HG03442 (cell line): Measurements from ENCODE around the gene KCNIP1.

ENCODE experiments used
- ATAC-seq: cut with Tn5 transposase; IDR thresholded peaks from one replicate; pipeline ENCODE4 v1.9.1; 2021; ENCODE audit warnings: mild to moderate bottlenecking, moderate library complexity; ENCODE audit not compliant: unreplicated experiment

Gene KCNIP1

DNA sequence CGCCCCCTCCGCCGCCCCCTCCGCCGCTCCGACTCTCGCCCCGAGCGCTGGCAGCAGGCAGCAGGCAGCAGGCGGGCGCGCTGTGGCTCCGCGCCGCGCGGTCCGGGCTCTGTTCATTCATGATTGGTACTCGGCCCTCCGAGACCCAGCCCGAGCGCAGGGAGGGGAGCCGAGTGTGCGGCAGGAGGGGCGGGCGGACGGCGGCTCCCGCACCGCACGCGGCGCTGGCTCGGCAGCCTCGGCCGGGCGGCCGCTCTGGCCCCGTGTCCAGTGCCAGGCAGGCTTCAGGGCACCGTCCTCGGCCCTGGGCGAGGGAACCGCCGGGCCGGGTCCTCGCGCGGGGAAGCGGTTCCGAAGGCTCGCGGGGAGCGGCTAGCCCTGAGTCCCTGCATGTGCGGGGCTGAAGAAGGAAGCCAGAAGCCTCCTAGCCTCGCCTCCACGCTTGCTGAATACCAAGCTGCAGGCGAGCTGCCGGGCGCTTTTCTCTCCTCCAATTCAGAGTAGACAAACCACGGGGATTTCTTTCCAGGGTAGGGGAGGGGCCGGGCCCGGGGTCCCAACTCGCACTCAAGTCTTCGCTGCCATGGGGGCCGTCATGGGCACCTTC lies at the start of gene KCNIP1:
TSS of gene KCNIP1 (plus strand) at position 31 of the 607 bp plus-strand sequence.
- no peak for ATAC-seq

DNA sequence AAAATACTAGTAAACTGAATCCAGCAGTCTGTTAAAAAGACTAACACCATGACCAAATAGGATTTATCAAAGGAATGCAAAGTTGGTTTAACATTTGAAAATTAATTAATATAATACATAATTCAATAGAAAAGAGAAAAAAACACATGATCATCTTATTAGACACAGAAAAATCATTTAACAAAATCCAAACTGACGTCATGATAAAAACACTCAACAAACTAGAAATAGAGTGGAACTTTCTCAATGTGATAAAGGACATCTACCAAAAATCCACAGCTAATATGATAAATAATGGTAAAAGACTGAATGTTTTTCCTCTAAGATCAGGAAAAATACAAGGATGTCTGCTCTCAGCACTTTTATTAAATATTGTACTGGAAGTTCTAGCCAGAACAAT lies 40.4 kb upstream of the KCNIP1 start:
- ATAC-seq, result no peak

DNA sequence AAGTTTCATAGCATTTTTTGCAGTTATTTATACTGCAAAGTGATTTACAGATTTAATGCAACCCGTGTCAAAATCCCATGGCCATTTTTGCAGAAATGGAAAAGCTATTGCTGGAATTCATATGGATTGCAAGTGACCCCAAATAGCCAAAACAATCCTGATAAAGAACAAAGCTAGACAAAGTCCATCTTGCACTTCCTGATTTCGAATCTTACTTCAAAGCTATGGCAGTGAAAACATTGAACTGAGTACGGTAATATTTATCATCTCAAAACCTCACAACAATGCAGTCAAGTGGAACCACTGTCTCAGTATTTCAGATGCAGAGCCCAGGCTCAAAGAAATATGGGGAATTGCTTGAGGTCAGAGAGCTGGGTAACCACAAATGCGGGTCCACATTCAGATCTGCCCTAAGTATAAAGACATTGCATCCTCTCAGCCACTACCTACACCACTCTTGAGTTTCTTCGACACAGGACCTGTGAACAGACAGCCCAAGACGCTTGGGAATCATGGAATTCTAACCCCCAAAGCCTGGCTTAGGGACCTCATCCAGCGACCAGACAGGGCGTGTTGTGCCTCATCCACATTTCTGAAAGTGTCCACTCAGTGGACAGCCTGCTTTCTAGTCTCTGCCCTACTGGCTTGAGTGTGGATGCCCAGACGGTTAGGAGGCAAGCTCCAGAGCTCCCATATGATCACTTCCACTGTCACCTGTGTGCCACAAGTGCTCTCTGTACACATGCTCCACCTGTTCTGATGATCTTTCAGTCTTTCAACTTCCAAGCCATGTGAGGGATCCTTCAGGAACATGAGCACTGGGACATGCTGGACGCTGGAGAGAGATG lies 39.3 kb upstream of the KCNIP1 start:
- ATAC-seq, result no peak

DNA sequence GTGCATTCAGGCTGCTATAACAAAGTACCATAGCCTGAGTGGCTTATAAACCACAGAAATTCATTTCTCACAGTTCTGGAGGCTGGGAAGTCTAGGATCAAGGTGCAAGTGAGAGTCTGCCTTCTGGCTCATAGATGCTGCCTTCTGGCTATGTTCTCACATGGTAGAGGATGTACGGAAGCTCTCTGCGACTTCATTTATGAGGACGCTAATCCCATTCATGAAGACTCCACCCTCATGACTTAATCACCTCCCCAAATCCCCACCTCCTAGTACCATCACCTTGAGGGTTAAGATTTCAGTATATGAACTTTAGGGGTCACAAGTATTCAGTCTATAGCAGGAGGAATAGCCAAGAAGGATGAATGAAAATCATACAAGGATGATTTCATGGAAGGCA lies 37.3 kb upstream of the KCNIP1 start:
- ATAC-seq, result no peak

DNA sequence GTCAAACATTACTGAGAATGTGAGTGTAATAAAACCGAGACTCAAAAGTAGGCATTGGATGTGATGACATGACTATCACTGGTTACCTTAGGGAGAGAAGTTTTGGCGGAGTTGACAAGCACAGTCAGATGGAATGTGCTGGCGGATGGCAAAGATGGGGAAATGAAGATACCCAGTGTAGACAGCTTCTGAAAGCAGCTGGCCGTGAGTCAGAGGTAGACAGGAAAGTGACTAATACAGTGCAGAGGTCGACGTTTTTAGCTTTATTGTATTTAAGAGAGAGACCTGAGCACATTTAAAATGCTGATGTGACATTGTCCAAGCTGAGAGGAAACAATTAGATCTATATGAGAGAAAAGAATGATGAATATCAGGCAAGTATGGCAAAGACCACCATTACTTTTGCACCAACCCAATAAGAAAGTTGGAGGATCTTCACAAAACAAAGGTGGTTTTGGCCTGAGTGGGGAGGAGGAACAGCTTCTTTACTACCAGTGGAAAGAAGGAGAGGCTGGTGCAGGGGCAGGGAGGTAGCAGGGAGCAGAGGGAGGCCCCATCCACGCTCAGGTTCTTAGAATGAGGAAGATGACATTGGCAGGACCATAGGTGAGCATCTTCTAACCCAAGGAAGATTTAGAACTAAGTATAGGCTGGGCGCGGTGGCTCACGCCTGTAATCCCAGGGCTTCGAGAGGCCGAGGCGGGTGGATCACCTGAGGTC lies 36.7 kb upstream of the KCNIP1 start:
- peak; percentile 73 for ATAC-seq

DNA sequence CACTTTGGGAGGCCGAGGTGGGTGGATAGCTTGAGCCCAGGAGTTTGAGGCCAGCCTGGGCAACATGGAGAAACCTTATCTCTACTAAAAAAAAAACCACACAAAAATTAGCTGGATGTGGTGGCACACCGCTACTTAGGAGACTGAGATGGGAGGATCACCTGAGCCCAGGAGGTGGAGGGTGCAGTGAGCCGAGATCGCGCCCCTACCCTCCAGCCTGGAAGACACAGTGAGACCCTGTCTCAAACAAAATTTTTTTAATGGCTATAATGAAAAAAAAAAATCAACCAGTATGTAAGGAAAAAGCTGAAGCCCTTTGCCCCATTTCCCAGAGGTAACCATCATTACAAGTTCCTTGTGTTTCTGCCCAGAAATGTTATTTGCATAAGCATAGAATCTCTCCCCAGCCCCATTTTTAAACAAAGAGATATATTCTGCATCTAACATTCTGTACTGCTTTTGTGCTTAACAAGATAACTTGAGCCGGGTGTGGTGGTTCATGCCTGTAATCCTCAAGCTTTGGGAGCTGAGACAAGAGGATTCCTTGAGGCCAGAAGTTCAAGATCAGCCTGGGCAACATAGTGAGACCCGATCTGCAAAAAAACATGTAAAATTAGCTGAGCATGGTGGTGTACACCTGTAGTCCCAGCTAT lies 35.1 kb upstream of the KCNIP1 start:
- no peak for ATAC-seq

DNA sequence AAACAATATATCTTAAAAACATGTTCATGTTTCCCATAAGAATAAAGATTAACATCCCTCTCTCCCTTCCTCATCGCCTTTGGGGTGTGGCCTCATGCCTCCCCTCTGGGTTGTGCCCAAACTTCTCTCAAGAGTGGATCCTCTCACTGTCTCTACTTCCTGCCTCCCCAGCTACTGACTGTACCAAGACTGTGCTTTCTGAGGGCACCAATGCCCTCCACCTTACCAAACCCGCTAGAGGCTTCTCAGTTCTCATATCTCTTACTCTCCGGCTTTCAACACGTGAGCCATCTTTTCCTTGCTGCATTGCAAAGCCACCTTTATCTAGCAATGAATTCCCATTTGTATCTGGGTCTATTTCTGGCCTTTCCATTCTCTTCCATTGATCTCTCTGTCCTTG lies 34.4 kb upstream of the KCNIP1 start:
- ATAC-seq, result no peak

DNA sequence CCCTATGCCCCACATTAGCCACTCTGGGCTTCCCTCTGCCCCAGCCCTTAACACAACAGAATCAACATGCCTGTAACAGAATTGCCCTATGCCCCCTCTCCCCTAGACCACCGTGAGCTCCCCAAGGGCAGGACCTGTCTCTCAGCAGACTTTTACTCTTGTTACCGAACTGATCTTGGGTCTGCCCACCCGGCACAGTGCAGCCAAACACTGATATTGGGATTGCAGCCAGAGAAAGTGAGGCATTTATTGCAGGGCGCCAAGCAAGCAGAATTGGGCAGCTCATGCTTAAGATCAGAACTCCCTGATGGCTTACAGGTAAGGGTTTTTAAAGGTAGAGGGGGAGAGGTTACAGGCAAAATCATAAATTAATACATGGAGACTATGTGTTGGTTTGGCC lies 33.5 kb upstream of the KCNIP1 start:
- no peak for ATAC-seq

DNA sequence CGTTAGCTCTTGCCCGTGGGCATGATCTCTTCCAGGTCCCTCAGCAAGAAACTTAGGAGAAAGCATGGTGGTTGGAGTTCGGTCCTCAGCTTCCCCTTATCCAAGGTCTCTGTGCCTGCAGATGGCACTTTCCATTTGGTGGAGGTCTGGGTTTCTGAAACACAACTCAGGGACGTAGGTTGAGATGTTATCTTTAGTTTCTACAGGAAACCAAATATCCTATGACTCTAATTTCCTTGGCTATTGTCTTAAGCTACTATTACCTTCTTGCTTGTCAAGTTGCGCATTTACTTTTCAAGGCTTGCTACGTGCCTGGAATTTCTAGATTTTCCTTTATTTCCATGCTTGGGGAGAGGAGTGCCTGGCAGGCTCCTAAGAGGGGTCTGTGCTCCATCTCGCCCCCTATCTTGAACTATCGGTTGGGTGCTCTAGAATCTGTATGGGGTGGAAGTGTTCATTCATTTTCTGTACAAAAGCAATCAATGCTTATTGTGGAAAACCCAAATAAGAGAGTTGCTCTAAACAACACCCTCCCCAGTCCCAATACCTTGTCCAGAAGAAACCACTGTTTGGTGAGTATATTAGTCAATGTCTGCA lies 32.9 kb upstream of the KCNIP1 start:
- ATAC-seq, result no peak

DNA sequence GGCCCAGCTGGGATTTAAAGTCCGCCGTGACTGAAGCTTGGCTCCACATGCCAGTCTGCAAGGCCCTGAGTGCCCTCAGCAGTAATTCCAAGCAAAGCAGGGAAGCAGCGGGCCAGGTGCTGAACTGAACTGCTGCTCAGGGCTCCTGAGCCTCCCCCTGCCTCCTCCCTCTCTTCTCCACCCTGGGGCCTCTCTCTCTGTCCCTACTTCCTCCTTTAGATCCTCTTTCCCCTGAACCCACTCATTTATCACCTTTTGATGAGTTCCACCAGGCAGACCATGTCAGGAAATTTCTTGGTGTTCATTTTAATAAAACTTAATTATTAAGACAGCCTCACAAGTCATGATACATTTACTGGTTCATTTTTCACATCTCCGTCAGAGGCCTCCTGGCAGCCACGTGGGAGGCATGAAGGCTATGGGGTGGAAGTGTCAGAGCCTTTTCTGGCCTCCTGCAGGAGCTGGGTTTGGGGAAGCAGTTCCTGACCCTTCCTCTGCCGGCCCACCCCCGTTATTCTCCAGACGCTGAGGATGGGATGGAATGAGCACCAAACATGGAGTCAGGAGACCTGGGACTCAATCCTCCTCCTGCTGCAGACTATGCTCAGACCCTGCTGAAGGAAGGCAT lies 32.2 kb upstream of the KCNIP1 start:
- no peak for ATAC-seq

DNA sequence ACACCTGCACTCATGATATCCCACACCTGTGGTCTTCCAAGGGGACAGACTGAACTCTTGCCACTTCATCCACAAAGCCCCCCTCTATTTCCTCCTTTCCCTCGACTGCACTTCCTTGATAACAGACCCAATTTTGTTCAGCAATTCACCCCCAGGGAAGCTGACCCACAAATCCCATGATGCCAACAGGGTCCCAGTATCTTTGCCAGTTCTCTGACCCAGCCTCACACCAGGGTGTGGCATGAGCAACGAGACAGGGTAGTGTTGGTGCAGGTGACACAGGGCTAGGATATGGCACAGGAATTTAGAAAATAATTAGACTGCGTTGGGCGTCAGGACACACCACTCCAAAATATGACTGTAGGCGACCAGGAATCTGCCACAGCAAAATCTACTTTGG lies 30.2 kb upstream of the KCNIP1 start:
- ATAC-seq, result no peak

DNA sequence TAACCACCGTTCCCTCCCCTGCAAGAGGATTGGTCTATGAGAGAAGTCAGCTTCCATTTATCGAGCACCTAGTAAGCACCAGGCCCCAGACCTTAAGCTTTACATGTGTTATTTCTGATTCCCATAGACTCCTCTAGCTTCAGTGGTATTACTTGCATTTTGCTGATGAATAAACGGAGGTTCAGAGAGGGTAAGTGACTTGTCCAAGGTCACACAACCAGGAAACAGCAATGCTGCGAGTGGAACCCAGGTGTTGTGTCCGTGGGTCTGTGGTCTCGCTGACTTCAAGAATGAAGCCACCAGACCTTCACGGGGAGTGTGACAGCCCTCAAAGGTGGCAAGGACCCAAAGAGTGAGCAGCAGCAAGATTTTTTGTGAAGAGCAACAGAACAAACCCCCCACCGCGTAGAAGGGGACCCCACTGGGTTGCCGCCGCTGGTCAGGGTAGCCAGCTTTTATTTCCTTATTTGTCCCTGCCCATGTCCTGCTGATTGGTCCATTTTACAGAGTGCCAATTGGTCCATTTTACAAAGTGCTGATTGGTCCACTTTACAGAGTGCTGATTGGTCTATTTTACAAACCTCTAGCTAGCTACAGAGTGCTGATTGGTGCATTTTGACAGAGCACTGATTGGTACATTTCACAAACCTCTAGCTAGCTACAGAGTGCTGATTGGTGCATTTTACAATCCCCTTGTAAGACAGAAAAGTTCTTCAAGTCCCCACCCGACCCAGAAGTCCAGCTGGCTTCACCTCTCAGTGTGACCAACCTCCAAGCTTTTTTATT lies 29.1 kb upstream of the KCNIP1 start:
- ATAC-seq, result no peak

DNA sequence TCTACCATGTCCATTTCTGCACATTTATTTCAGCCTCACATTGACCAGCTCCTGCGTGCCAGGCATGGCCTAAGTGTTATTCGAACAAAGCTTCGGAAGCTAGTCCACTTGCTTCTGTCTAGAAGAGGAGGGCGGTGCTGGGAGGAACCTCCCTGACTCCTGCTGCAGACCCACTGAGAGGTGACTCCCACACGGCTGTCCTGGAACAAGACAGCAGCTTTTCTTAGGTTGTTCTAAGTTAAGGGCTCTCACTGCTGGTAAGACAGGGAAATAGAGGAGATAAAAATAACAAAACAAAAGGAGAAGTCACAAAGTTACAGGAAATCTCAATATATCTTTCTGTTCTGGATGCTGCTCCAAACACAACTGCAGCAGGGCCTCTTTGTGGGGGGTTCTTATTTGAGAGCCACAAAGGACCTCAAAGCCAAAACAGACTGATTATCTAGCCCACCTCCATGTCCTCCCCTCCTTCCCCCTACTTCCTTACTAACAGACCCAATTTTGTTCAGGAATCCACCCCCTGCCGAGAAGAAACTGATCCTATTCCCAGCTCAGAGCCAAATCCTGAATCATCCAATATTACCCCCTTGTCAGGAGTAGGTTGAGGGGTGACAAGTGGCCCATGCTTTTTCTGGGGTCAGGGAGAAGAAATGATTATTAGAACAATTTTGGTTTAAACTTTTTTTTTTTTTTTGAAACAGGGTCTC lies 28.4 kb upstream of the KCNIP1 start:
- no peak for ATAC-seq

DNA sequence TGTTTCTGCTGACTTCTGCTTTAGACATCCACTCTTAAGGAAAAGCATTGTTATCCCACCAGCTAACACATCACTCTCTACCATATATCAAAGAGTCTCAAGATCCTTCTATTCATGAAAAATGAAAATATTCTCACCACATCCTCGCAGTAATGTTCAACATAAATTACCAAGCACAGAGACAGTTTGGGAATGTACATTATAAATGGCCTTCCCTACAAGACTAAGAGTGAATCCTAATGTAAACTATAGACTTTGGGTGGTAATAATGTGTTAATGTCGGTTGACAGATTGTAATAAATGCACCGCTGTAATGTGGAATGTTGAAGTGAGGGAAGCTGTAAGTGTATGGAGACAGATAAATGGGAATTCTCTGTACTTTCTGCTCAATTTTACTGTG lies 27.1 kb upstream of the KCNIP1 start:
- ATAC-seq, result no peak

DNA sequence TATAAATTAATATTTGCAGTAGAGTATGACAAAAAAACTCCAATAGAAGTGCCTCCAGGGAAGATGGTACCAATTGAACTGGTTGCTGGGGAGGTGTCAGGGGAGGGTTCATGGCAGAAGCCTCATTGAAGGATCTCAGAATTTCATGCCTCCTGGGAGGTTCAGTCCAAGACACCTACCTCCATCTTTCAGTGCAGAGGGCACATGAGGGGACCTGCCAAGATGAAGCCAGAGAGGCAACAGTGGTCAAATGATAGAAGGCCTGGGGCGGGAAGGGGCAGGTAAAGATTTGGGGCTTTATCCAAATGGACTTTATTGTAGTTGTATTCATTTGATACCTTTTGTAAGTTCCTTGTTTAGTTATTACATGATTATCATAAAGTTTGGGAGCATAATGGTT lies 25.9 kb upstream of the KCNIP1 start:
- ATAC-seq, result no peak

DNA sequence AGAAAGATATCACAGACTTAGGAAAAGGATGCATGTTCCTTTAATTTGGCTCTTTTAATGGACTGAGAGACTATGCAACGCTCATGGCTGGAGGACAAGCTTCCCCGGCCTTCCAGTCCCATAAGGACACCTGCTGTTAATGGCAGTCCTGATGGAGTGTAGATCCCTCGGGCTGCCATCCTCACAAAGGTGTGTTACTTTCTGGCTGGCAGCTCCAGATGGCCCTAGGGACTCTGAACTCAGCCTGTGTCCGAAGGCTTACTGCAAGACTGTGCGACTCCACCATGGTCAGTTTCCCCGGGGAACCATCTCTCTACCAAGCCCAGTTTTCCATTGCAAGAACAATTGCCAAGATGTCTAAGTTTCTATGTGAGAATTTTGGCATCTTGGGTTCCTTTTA lies 25.5 kb upstream of the KCNIP1 start:
- no peak for ATAC-seq

DNA sequence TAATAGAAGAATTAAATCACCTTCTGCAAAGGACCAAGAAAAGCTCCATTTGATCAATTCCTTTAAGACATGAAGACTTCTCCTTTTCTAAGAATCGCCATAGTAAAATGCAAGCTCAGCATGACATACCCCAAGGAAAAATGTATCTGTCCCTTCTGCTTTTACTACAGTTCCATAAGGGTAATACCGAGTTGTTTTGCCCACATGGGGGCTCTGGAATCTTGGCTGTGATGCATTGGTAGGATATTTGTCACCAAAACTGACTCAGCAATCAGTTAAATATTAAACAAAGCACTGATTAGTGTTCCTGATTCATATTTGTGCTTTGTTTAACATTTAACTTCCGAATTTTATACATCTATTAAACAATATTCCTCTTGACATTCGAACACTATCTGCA lies 24.3 kb upstream of the KCNIP1 start:
- no peak for ATAC-seq

DNA sequence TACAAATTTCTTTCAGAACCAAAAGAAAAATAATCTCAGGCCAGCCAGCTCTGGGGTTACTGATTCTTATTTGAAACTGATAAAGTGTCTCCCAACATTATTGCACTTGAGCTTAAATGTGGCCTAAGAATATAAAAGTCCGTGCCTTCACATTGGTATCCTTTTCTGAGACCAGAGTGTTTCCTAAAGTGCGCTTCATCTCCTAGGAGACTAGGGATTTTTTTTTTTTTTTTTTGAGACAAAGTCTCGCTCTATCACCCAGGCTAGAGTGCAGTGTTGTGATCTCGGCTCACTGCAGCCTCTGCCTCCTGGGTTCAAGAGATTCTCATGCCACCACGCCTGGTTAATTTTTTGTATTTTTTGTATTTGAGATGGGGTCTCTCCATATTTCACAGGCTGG lies 23.6 kb upstream of the KCNIP1 start:
- ATAC-seq, result no peak

DNA sequence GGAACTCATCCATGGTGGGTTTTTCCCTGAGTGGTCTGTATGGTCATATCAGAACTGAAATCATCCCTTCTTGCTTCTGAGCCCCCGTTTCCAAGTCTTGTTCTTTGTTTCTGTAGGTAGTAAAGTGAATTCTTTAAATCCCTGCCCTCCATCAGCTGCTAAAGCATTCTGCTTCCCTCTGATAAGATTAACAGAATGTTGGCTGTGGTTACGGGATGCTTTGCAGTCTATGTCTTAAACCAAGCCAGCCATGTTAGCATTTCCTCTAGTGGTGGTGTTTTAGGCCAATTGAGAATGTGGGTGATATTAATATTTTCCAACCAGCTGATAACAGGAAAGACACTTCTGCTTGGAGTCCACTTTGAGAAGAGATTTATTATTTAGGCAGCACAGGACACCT lies 22.0 kb upstream of the KCNIP1 start:
- ATAC-seq, result no peak
